H1 (cell line): ENCODE measurements around the gene TRAPPC2L. TPM values are rescaled to one million over a fixed set of nuclear protein-coding genes. Genes with fewer than 3 reads are reported as not detected.

Experiments
- RBBP5 ChIP-seq: IDR thresholded peaks from 2 replicates; pipeline ENCODE4 v1.7.1; 2012; ENCODE audit warnings: low read depth, mild to moderate bottlenecking, inconsistent platforms, low read length, moderate library complexity, borderline replicate concordance
- SAP30 ChIP-seq: fragments of 300-600 bp; sonication (generic); IDR thresholded peaks from 2 replicates; pipeline ENCODE4 v1.7.1; 2012; ENCODE audit warnings: low read length, moderate library complexity, mild to moderate bottlenecking, inconsistent platforms; ENCODE audit not compliant: insufficient read depth, insufficient replicate concordance
- SP4 ChIP-seq: IDR thresholded peaks from 2 replicates; pipeline ENCODE4 v1.6.1; 2012; ENCODE audit warnings: low read length, inconsistent platforms
- SRF ChIP-seq: IDR thresholded peaks from 2 replicates; pipeline ENCODE4 v1.6.1; 2011; ENCODE audit warnings: mild to moderate bottlenecking, low read depth, low read length, moderate library complexity
- polyA plus RNA-seq, 7 experiments: library from polyadenylated mRNA; depleted of rRNA in 3 of 7; stranded (reverse) in 5 of 7; unstranded in 2 of 7; fragments of >200 nt in 5 of 7; fragments of 200-250 nt in 2 of 7; gene quantifications; 1 replicate in 5 of 7; 2 replicates in 1 of 7; 4 replicates in 1 of 7; pipeline versions ENCODE4 v1.2.1 to v1.2.3, GENCODE V29; 2011 to 2013; ENCODE audit warnings: missing spikeins in 2 of 7, mixed read lengths in 2 of 7
- total RNA-seq: library from RNA; stranded (reverse); fragmentation: NEBNext Ultra II Directional; extraction: Animal tissue kit (Norgen Biotek cat#: 25700); gene quantifications from 2 replicates; pipeline ENCODE4 v1.2.1, GENCODE V29; 2021

TRAPPC2L gene
- total and polyA plus RNA-seq, 2 of the 8 experiments (the other 6 are each of a cell fraction or from before 2014, with no cell fraction given) = 98.7 to 133 TPM

DNA sequence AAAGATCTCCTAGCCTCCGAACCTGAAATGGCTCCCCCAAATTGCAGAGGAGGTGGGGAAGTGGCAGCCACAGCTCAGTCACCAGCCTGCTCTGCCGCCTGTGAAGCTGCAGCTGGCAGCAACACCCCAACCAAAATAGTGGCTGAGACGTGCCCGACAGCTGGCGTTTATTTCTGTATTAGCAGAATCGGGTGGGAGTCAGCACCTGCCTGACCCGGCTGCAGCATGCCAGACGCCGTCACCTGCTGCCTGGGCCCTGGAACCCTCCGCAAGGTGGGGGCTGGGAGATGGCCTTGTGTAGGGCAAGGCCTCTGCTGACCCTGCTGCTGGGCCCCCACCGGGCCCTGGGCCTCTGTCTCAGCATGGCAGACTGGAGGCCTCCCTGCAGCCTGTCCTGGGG is 27.0 kb downstream of the TRAPPC2L start (continued):
- no peak for TF ChIP-seq RBBP5
- TF ChIP-seq SRF = no peak
- no peak for TF ChIP-seq SP4
- TF ChIP-seq SAP30 = no peak
